HG02840 (cell line): Measurements from ENCODE around the gene SLC20A1.
"Not testable (repeated sequence)": the region's sequence is repeated elsewhere in the genome, so short reads cannot be mapped to it uniquely, and the experiment has no call there.

ENCODE experiments used
- ATAC-seq: cut with Tn5 transposase; IDR thresholded peaks from one replicate; pipeline ENCODE4 v1.9.1; 2021; ENCODE audit warnings: mild to moderate bottlenecking, moderate library complexity, moderate number of reproducible peaks; ENCODE audit not compliant: unreplicated experiment, low FRiP score

SLC20A1 gene, protein sequence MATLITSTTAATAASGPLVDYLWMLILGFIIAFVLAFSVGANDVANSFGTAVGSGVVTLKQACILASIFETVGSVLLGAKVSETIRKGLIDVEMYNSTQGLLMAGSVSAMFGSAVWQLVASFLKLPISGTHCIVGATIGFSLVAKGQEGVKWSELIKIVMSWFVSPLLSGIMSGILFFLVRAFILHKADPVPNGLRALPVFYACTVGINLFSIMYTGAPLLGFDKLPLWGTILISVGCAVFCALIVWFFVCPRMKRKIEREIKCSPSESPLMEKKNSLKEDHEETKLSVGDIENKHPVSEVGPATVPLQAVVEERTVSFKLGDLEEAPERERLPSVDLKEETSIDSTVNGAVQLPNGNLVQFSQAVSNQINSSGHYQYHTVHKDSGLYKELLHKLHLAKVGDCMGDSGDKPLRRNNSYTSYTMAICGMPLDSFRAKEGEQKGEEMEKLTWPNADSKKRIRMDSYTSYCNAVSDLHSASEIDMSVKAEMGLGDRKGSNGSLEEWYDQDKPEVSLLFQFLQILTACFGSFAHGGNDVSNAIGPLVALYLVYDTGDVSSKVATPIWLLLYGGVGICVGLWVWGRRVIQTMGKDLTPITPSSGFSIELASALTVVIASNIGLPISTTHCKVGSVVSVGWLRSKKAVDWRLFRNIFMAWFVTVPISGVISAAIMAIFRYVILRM

GRCh38 chr2:112645310-112646101, at the start of gene SLC20A1:
Gene SLC20A1, plus strand, starts transcription at chr2:112645939. Its CDS starts 890 bp downstream, at chr2:112646829.
- peak; percentile 83 for ATAC-seq

DNA sequence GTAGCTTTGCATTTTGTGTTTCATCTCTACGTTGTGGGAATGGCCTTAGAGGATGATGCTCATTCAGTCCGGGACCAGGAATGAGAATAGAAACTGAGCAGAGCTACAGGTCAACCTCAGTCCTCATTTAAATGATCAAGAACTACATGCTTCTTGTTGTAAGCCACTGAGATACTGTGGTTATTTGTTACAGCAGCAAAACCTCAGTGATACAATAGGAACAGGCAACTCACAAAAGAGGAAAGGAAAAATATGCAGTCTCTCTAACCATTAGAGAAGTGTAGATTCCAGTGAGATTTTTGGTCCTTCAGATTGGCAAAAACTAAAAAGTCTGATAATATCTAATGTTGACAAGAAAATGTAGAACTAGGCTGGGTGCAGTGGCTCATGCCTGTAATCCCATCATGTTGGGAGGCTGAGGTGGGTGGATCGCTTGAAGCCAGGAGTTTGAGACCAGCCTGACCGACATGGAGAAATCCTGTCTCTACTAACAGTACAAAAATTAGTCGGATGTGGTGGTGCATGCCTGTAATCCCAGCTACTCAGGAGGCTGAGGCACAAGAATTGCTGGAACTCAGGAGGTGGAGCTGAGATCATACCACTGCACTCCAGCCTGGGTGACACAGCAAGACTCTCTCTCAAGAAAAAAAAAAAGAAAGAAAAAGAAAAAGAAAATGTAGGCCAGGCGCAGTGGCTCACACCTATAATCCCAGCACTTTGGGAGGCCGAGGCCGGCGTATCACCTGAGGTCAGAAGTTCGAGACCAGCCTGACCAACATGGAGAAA, 48.0 kb upstream of the SLC20A1 start:
- ATAC-seq = no peak

GRCh38 chr2:112600634-112601033, 45.1 kb upstream of the SLC20A1 start:
- ATAC-seq = no peak

DNA sequence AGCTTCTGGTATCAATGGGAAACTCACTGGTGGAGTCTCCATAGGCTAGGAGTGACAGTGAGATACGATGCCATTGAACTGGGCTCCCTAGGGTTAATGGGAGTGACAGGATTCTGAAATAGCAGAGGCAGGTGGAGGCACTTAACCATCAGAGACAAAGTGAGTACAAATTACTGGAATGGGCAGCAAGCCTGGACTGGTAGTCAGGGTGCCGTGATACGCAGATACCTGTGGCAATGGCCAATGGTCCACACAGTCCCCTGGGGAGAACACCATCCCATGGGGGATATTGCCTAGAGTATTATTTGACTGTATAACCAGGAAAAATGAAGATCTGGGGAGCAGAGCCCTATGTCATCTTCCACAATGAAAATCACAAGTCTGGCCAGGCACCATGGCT, 44.0 kb upstream of the SLC20A1 start:
- no peak for ATAC-seq

DNA sequence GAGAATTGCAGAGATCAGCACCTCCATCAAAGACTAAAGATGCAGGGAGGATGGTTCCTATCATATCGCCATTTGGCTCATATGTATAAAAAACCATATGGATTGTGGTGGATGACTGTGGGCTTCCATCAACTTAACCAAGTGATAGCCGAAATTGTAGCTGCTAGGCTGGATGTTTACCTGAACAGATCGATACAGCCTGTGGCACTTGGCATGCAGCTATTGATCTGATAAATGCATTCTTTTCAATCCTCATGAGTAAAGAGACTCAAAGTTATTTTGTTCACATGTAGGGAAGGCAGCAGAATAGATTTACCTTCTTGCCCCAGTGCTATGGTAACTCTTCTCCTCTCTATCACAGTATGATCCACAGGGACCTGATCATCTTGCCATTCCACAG, 42.8 kb upstream of the SLC20A1 start:
- no peak for ATAC-seq

DNA sequence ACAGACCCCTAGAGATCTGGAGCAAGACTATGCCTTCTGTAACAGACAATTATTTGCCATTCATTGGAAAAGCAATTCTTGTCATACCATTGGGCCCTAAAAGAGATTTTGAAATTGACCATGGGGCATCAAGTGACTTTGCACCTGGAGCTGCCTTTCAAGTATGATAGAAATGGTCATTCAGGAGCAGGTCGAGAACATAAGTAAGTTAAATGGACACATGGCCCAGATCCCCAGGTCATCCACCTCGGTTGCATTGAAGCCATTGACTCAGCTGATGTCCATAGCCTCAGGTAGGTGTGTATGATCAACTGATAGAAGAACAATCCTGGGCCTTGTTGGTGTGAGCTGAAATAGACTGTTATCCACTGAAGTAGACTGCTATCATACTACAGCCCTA, 42.0 kb upstream of the SLC20A1 start:
- no peak for ATAC-seq

DNA sequence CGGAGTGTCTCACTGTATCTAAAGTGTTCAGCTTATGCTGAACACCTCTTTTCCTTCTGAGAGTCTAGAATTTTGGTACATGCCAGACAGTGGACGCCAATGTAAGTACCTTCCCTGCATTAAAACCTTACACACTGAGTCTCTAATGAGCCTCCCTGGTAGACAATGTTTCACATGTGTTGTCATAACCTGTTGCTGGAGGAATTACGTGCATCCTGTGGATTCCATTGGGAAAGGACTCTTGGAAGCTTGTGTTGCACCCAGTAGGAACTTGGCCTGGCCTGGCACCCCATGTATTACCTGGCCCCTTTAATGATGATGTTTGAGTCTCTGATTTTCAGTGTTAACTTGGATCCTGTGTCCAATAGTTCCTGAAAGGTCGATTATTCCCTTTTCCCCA, 40.8 kb upstream of the SLC20A1 start:
- ATAC-seq = no peak

GRCh38 chr2:112605926-112606325, 39.8 kb upstream of the SLC20A1 start:
- ATAC-seq = no peak

GRCh38 chr2:112606547-112606946, 39.2 kb upstream of the SLC20A1 start:
- no peak for ATAC-seq

DNA sequence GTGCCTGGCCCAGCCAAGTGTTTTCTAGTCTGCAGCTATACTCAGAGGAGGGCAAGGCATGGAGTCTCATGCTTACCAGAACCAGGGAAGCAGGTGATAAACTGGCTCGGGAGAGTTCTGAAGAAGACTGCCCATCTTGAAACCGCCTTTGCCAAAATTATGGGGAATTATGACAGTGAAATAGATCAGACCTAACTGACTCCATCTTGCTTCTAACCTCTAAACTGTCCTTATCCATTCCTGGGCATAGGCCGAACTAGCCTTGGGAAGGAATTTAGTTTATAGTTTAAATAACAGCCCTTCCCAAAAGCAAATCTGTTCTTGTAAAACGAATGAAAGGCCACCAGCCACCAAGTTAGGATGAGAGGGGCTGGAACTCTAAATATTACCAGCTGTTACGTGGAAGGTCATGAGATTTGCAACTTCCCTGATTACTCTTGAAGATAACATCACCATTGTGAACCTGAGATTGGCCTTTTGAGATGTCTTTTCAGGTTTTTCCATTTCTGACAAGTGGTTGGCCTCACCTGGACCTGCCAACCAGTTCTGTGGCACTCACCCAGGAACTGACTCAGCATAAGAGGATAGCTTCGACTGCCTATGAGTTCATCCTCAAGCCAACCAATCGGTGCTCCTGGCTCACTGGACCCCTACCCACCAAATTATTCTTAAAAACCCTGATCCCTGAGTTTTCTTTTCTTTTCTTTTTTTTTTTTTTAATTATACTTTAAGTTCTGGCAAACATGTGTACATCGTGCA, 37.9 kb upstream of the SLC20A1 start:
- no peak for ATAC-seq

GRCh38 chr2:112609320-112609719, 36.4 kb upstream of the SLC20A1 start:
- ATAC-seq = not testable (repeated sequence)

DNA sequence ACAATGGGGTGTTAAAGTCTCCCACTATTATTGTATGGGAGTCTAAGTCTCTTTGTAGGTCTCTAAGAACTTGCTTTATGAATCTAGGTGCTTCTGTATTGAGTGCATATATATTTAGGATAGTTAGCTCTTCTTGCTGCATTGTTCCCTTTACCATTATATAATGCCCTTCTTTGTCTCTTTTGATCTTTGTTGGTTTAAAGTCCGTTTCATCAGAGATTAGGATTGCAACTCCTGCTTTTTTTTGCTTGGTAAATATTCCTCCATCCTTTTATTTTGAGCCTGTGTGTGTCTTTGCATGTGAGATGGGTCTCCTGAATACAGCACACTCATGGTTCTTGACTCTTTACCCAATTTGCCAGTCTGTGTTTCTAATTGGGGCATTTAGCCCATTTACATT, 33.5 kb upstream of the SLC20A1 start:
- ATAC-seq = not testable (repeated sequence)

- no peak for ATAC-seq
These were observed 31.4 kb upstream of the SLC20A1 start for GRCh38 chr2:112614201-112614840.

DNA sequence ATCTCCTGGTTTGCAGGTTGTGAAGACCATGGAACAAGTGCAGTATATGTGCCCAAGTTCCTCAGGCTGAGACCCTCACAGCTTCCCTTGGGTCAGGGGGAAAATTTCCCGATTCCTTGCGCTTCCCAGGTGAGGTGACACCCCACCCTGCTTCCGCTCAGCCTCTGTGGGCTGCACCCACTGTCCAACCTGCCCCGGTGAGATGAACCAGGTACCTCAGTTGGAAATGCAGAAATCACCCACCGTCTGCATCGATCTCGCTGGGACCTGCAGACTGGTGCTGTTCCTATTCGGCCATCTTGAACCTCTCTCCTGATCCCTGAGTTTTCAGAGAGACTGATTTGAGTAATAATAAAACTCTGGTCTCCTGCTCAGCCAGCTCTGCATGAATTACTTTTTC, 30.7 kb upstream of the SLC20A1 start:
- ATAC-seq = no peak

GRCh38 chr2:112615798-112616197, 29.9 kb upstream of the SLC20A1 start:
- ATAC-seq = not testable (repeated sequence)

GRCh38 chr2:112618383-112618782, 27.4 kb upstream of the SLC20A1 start:
- no peak for ATAC-seq

- ATAC-seq = no peak
These were observed 23.8 kb upstream of the SLC20A1 start for GRCh38 chr2:112621790-112622527.

DNA sequence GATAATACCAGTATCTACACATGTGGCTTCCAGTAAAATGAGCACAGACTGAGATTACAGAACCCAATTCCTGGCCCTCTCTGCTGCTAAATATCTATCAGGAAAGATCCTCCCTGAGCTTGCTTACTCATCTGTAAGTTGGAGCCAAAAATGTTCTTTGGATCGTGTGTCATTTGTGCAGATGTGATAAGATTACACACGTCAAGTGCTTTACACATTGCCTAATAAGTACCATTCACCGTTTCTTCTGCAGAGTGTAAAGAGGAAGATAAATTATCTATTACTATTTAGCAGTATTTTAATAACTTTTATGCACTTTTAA, 23.2 kb upstream of the SLC20A1 start:
- no peak for ATAC-seq
